Inferior parietal cortex (tissue), 1 donor: ENCODE data around the gene CDH4.
A peak's percentile ranks its signal among the peaks of the same experiment; 100 is the strongest.
"Not testable (repeated sequence)": the region's sequence is repeated elsewhere in the genome, so short reads cannot be mapped to it uniquely, and the experiment has no call there.

Source experiments
- DNase-seq: peaks from one replicate; pipeline ENCODE4 v3.0.0-alpha.2; 2016; ENCODE audit errors: extremely low spot score

The CDH4 gene

DNA sequence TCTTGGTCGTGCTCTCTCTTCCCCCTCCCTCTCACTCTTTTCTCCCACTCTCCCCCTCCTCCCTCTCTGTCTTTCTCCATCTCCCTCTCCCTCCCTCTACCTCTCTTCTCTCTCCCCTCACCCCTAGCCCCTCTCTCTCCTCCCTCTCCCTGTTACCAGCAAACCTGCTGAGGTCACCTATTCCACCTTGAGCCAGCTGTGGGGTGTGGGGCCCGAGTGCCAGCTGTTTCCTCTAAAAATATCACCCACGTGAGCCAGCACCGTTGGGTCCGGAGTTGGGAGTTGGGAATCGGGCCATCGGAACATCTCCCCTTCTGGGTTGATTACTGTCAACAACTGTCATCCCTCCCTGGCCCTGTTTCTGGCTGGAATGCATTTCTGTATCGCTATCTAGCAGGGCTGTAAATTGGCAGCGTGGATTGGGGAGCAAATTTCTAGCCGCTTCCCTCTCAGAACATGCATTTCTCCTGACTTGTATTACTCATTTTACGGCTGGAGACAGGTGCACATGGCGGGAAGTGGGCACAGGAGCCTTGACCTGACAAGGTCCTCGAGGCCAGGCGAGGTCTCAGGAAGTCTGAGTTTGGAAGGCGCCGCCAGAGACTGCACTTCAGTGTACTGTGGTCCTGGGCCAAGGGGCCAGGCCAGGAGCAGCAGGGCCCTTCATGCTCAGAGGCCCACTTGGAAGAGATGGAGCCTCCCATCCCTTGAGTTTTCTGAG is 165.3 kb downstream of the CDH4 start:
- no peak for DNase-seq

- DNase-seq: no peak
Observed at GRCh38 chr20:61419010-61419409, 166.9 kb downstream of the CDH4 start.

GRCh38 chr20:61419501-61419900 is 167.4 kb downstream of the CDH4 start:
- DNase-seq: no peak

DNA sequence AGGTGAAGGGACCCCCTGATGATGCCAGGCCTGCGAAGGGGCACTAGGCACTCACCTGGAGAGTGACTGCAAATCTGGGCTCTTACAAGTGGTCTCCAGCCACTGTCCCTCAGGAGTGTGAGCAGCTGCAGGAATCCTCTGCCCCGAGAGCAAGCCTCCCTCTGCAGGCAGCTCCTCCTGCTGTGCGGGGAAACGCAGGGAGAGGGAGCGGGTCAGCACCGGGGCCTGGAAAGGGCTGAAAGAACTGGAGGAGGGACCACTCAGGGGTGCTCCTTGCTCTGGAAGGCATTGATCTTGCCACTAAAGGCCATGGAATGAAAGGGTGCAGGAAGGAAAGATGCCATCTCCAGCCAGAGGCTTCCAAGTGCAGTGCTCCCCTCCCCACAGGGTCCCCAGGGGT is 168.0 kb downstream of the CDH4 start:
- no peak for DNase-seq

- no peak for DNase-seq
Observed at GRCh38 chr20:61420781-61421180, 168.7 kb downstream of the CDH4 start.

- no peak for DNase-seq
Observed at GRCh38 chr20:61422636-61423425, 170.8 kb downstream of the CDH4 start.

- no peak for DNase-seq
Observed at GRCh38 chr20:61424011-61424627, 172.1 kb downstream of the CDH4 start.

- no peak for DNase-seq
Observed at GRCh38 chr20:61424628-61425420, 172.8 kb downstream of the CDH4 start.

- not testable (repeated sequence) for DNase-seq
Observed at GRCh38 chr20:61425541-61425991, 173.5 kb downstream of the CDH4 start.

DNA sequence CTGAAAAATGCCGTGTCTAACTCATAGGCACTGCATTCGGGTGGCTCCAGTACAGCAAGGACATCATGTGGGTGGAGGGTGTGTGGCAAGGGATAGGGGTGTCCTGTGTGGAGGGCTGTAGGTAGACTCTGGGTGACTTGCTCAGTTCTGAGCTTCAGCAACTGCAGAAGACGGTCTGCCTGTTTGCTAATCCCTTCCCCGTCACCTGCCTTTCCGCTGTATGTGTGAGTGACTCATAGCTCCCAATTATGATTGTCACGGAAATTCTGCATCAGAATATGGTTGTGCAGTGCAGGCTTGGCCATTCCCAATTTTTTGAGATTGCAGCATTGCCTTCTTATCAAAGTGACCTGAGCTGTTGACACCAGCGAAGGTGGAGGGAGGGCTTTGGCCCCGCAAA is 174.3 kb downstream of the CDH4 start:
- no peak for DNase-seq

GRCh38 chr20:61429458-61430227 is 177.6 kb downstream of the CDH4 start:
- no peak for DNase-seq

GRCh38 chr20:61430228-61430624 is 178.2 kb downstream of the CDH4 start:
- DNase-seq: no peak

- no peak for DNase-seq
Observed at GRCh38 chr20:61433176-61433575, 181.1 kb downstream of the CDH4 start.

DNA sequence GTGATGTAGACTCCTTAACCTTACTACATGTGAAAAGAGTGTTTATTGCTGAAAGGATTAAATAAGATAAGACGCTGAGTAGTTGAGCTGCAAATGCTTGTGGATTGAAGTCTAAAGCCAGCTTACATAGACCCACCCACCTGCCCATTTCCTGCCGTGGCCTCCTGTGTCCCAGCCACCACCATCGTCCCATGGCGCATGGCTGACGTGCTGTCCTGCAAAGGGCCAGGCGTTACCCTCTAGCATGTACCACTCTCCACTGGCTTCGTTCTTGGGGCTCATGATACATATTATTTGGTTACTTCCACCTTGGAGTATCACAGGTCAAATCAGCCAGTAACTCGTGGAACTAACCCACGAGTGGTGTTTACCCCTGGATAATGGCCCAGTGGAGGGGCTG is 181.8 kb downstream of the CDH4 start:
- DNase-seq: no peak

DNA sequence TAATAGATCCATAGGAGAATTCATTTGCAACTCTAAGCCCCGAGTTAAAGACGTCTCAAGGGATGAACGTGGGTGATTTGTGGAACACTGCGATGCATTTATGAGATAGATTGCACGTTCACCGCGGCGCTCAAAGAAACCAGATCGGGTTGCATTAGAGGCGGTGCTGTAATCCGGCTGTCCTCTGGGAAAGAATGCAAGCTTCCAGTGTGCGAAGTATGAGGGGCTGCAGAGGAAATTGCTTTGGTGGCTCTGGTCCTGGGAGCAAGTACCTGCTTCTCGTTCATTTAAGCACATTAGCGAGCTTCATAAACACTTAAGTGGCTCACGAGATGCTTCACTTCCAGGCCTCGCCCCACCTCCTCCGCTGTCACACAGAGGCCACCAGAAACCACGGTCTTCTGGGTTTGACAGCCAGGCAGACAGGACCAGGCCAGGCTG is 182.3 kb downstream of the CDH4 start:
- no peak for DNase-seq

DNA sequence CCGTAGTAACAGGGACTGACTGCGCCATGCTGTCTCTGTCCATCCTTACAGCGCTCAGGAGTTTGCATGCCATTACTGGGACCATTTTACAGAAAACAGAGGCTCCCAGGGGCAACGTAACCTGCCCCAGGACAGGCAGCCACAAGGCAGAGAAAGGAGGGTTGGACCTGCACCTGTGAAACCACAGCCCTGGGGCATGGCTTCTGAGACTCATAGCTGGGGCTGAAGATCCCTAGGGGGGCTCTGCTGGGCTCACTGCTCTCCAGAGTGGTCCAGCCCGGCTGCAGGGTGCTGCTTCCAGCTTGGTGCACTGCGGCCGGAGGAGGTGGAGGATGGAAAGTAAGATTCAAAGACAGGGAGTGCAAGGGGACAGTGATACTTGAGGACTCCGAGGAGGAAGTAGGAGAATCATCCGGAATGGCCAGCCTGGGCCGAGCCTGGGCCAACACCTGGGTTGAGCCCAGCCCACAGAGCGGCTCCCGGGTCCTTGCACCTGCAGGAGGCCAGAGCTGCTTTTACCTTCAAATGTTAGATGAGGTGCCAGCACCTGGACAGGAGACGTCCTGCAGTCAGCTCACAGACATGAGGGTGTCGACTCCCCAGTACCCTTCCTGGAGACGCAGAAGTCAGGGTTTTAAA is 183.2 kb downstream of the CDH4 start:
- no peak for DNase-seq

DNA sequence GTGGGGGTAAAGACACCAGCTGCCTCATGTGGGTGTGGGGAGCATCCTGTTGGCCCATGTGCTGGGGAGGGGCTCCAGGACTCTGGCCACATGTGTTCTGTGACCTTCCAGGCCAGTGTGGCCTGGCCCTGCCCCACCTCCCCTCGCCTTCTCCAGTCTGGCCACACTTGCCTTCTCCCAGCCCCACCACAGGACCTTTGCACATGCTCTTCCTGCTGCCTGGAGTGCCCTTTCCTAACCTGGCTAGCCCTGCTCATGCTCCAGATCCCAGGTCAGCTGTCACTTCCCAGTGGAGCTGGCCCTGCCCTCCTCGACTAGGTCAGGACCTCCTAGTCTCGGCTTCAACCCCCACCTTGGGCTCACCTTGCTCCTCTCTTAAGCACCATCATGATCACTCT is 183.8 kb downstream of the CDH4 start:
- no peak for DNase-seq

DNA sequence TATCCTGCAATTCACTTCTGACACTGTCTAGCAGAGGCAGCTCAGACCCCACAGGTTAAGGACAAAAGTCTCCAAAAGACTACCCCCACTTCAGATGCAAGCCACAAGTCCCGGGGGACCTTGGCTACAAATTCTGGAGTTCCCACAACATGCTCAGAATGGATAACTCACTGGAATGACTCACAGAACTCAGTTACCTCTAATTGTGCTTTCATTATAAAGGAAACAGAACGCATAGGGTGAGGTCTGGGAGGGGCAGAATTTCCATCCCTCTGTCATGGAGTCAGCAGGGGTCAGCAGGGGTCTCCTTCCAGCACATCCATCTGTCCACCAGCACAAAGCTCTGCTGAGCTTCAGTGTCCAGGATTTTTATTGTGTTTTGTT is 184.2 kb downstream of the CDH4 start:
- no peak for DNase-seq

DNA sequence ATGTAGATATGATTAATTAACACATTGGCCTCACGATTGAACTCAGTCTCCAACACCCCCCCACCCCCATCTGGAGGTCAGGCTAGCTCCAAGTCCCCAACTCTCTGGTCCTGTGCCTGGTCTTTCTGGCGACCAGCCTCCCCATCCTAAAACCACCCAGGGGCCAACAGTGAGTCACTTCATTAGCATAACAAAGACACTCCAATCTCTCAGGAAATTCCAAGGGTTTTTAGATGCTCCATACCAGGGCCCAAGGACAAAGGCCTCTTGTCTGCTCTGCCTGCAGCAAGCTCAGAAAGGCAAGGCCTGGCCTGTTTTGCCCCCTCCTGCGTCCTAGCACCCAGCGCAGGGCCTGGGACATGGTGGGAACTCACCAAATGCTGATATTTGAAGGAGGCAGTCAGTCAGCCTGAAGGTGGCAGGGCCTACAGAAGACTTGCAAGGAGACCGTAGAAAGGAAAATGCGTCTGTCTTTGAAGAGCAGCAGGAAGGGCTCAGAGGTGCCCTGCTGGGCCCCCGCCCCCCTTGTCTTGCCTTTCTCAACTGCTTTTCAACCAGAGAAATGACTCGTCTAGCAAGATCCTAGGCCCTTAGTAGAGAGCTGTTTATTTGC is 184.7 kb downstream of the CDH4 start:
- peak; percentile 27 for DNase-seq
